ENCODE measurements around the gene PPP2R5B. TPM values are rescaled to one million over a fixed set of nuclear protein-coding genes. Genes with fewer than 3 reads are reported as not detected.

PPP2R5B gene
- total RNA-seq: 7.8 and 7.9 TPM in 2 replicates

GRCh38 chr11:64923944-64924909 lies at the start of gene PPP2R5B:
PPP2R5B (plus strand) TSS chr11:64924689; CDS start chr11:64925735, 1,046 bp downstream.

DNA sequence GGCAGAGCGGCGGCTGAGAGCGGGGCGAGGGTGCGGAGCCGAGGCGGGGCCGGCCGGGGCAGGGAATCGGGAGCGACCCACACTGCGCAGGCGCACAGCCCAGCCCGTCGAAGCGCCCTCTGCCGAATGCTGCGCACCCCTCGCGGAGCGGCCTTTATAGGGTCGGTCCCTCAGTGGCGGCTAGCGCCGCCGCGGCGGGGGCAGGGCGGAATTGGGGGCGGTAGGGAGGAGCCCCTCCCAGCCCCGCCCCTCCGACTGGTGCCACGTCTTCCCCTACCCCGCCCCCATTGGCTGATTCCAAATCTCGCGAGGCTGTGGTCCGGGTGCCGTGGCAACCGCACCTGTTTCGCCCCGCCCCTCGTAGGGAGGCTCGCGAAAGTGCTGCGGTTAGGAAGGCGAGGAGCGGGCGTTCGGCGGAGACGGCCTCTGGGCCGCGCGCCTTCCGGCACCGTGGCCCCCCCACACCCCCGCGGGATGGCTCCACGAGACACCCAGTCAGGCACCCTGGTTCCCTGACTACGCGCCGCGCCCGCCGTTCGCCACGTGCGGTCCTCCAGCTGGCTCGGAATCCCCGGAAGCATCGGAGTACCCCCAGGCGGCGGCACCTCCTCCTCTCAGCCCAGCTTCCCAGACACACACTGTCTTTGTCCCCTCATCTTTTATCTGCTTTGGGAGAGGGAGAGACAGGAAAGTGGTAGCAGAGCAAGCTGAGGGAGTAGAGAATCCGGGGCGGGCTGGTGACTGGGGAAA lies 45.8 kb upstream of the PPP2R5B start, which contains the start of gene EHD1:
EHD1 (minus strand) TSS at position 128 of the 750 bp plus-strand sequence. CDS start 157 bp downstream, outside the sequence.

GRCh38 chr11:64916775-64917662 lies 7.5 kb upstream of the PPP2R5B start, which contains the start of gene ATG2A:
ATG2A (minus strand) TSS chr11:64917209; CDS start chr11:64917135, 74 bp downstream.

DNA sequence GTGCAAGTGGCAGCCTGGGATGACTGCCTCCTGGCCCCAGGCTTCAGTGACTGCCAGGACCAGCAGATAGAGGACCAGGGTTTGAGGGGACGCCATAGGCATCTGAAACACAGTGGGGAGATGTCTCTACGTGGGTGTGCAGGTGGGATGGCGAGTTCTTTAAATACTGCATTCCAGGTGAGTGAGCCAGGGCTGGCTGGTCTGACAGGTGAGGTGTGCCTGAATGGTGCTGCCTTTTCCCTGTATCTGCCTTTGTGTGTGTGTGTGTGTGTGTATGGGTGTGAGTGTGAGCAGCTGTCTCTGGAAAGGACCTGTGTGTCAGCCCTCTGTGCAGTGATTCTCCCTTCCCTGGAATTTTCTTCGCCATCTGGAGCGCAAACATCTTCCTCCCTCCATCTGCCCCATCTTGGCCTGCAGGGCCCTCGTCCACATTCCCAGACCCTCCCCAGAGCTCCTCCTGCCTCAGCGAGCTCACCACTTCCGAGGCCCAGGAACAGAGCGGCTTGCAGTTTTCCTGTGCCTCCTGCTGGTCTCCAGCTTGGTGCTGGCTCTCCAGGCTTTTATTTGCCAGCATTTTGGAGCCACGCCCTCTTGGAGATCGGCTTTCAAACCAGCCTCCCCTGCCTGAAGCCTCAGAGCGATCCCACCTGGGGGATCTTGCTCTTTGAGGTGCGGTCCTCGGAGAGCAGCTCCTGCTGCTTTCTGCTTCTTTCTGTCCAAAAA lies 11.0 kb downstream of the PPP2R5B start, which contains the start of gene GPHA2:
GPHA2 (minus strand) TSS at position 535 of the 723 bp plus-strand sequence; CDS start at position 102, 433 bp downstream.

GRCh38 chr11:64971421-64972233 lies 47.1 kb downstream of the PPP2R5B start, which contains the start of gene MAJIN:
MAJIN (minus strand) TSS chr11:64972108; CDS start chr11:64959405, 12,703 bp downstream.

Other genes with a start within 250 kb of the PPP2R5B start
- gene NRXN2, start 201.5 kb upstream of the PPP2R5B start, total RNA-seq: 1.1 TPM in 1 of 2 replicates, not detected in the other
- gene RASGRP2, start 180.5 kb upstream of the PPP2R5B start, total RNA-seq: 0.46 and 1.6 TPM in 2 replicates
- gene PYGM, start 164.7 kb upstream of the PPP2R5B start, total RNA-seq: under 0.01 and 0.46 TPM in 2 replicates
- gene SF1, start 146.1 kb upstream of the PPP2R5B start, total RNA-seq: 65.6 and 72.6 TPM in 2 replicates
- gene MAP4K2, start 121.5 kb upstream of the PPP2R5B start, total RNA-seq: 37.7 and 44.1 TPM in 2 replicates
- gene MEN1, start 114.1 kb upstream of the PPP2R5B start, total RNA-seq: 13.0 and 13.1 TPM in 2 replicates
- gene CDC42BPG, start 80.0 kb upstream of the PPP2R5B start, total RNA-seq: 0.15 and 0.32 TPM in 2 replicates
- gene EHD1, start 46.1 kb upstream of the PPP2R5B start, total RNA-seq: 62.9 and 73.1 TPM in 2 replicates
- 7.5 and 11.7 TPM in 2 replicates for gene ATG2A, start 7.5 kb upstream of the PPP2R5B start, total RNA-seq
- gene GPHA2, start 11.2 kb downstream of the PPP2R5B start, total RNA-seq: not detected in 2 replicates
- gene MAJIN, start 47.4 kb downstream of the PPP2R5B start, total RNA-seq: not detected in 2 replicates
- 0.65 and 12.3 TPM in 2 replicates for gene BATF2, start 72.3 kb downstream of the PPP2R5B start, total RNA-seq
- 113 and 137 TPM in 2 replicates for gene ARL2, start 89.5 kb downstream of the PPP2R5B start, total RNA-seq
- 8.1 and 8.5 TPM in 2 replicates for gene SNX15, start 102.8 kb downstream of the PPP2R5B start, total RNA-seq
- 9.4 and 13.7 TPM in 2 replicates for gene SAC3D1, start 116.5 kb downstream of the PPP2R5B start, total RNA-seq
- 5.5 and 9.7 TPM in 2 replicates for gene NAALADL1, start 133.9 kb downstream of the PPP2R5B start, total RNA-seq
- gene CDCA5, start 159.4 kb downstream of the PPP2R5B start, total RNA-seq: 7.1 and 11.4 TPM in 2 replicates
- gene ZFPL1, start 159.5 kb downstream of the PPP2R5B start, total RNA-seq: 33.5 and 34.7 TPM in 2 replicates
- gene VPS51, start 171.5 kb downstream of the PPP2R5B start, total RNA-seq: 182 and 195 TPM in 2 replicates
- 15.6 and 24.9 TPM in 2 replicates for gene TM7SF2, start 187.2 kb downstream of the PPP2R5B start, total RNA-seq
- gene ZNHIT2, start 193.0 kb downstream of the PPP2R5B start, total RNA-seq: 9.0 and 10.1 TPM in 2 replicates
- 318 and 429 TPM in 2 replicates for gene FAU, start 197.4 kb downstream of the PPP2R5B start, total RNA-seq
- gene MRPL49, start 197.6 kb downstream of the PPP2R5B start, total RNA-seq: 27.6 and 32.4 TPM in 2 replicates
- 10.7 and 12.0 TPM in 2 replicates for gene SYVN1, start 209.8 kb downstream of the PPP2R5B start, total RNA-seq
- gene SPDYC, start 245.5 kb downstream of the PPP2R5B start, total RNA-seq: not detected in 2 replicates